Kidney epithelial cell (primary cell): ENCODE results near the gene OSBPL2. TPM values are rescaled to one million over a fixed set of nuclear protein-coding genes. Genes with fewer than 3 reads are reported as not detected.

Experiments used
- DNase-seq: peaks from one replicate; pipeline ENCODE4 v3.0.0-alpha.2; 2010; ENCODE audit warnings: low read depth
- H3K27me3 ChIP-seq: 2 replicates; pipeline ENCODE4 v1.6.0; 2011; ENCODE audit warnings: low read length; ENCODE audit not compliant: control insufficient read depth, insufficient read depth
- H3K36me3 ChIP-seq: 2 replicates; pipeline ENCODE4 v1.5.1; 2011; ENCODE audit warnings: low read length; ENCODE audit not compliant: control insufficient read depth, insufficient read depth
- H3K4me3 ChIP-seq: 2 replicates; pipeline ENCODE4 v1.5.1; 2011; ENCODE audit warnings: low read depth, mild to moderate bottlenecking, control low read depth, low read length
- total RNA-seq: library from RNA; depleted of rRNA; stranded (reverse); fragments of >200 nt; gene quantifications from 2 replicates; pipeline ENCODE4 v1.2.3, GENCODE V29; 2015
- TF ChIP-seq, protein P1 (sequence below): IDR thresholded peaks from 2 replicates; pipeline ENCODE4 v1.5.1; 2011; ENCODE audit warnings: mild to moderate bottlenecking, moderate library complexity, low read length, control low read depth, inconsistent platforms; ENCODE audit not compliant: insufficient read depth, poor library complexity, severe bottlenecking

The OSBPL2 gene
- total RNA-seq, 1 donor from 2014 or later = 26.5 TPM

DNA sequence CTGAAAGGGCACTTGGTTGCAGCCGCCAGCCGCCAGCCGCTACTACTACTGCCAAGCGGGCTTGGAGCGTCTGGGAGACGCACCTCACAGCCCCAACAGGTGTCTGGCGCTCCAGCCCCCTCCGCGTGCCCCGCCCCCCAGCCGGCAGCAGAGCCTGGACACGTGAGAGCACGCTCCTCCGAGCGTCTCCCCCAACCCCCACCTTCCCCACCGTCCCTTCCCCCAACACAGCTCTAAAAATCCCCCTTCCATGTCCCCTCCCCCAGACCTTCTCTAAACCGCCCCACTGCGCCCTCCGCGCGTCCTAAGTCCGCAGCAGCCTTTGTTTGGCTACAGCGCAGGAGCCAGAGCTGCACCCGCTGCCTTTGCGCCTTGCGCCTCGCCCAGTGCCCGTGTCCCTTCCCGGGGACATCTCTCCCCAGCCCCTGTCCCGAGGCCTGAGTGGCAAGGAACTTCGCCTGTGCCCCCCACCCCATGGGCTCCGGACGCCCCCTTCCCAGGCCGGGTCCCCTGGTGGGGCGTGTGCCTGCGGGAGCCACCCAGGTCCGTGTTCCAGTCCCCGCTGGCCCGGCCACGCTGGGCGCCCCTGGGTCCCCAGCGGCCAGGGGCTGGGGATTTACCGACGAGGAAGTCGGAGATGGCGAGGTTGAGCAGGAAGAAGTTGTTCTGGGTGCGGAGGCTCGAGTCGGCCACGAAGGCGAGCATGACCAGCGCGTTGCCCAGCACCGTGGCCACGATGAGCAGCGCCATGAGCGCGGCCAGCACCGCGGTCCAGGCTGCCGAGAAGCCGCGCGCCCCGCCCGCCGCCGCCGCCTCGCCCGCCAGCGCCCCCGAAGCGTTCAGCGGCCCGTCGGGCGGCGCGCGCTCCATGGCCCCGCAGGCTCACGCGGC, 19.0 kb upstream of the OSBPL2 start:
- TF ChIP-seq, protein P1, sequence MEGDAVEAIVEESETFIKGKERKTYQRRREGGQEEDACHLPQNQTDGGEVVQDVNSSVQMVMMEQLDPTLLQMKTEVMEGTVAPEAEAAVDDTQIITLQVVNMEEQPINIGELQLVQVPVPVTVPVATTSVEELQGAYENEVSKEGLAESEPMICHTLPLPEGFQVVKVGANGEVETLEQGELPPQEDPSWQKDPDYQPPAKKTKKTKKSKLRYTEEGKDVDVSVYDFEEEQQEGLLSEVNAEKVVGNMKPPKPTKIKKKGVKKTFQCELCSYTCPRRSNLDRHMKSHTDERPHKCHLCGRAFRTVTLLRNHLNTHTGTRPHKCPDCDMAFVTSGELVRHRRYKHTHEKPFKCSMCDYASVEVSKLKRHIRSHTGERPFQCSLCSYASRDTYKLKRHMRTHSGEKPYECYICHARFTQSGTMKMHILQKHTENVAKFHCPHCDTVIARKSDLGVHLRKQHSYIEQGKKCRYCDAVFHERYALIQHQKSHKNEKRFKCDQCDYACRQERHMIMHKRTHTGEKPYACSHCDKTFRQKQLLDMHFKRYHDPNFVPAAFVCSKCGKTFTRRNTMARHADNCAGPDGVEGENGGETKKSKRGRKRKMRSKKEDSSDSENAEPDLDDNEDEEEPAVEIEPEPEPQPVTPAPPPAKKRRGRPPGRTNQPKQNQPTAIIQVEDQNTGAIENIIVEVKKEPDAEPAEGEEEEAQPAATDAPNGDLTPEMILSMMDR = no peak
- Histone ChIP-seq H3K27me3 (peaks cover 92% of the 10 kb centered on the region), H3K36me3 (no peaks in the 10 kb centered on the region), H3K4me3 (no peak overlapping the region)
- DNase-seq = no peak

- TF ChIP-seq, protein P1 = no peak
- DNase-seq = no peak
- Histone ChIP-seq H3K27me3 (peaks cover 93% of the 10 kb centered on the region), H3K36me3 (no peaks in the 10 kb centered on the region), H3K4me3 (no peak within 1 kb of the TSS)
Observed at GRCh38 chr20:62219992-62220665, 18.2 kb upstream of the OSBPL2 start, which contains the start of gene HRH3. Gene HRH3, minus strand, starts transcription at chr20:62220278. Its CDS starts 308 bp downstream, at chr20:62219970.

GRCh38 chr20:62220666-62221568, 17.4 kb upstream of the OSBPL2 start:
- DNase-seq = no peak
- H3K4me3 ChIP-seq = no peak overlapping the region
- no peaks in the 10 kb centered on the region for H3K36me3 ChIP-seq
- TF ChIP-seq, protein P1 = no peak
- H3K27me3 ChIP-seq = peaks cover 90% of the 10 kb centered on the region

- TF ChIP-seq, protein P1 = no peak
- Histone ChIP-seq H3K36me3 (no peaks in the 10 kb centered on the region), H3K27me3 (peaks cover 91% of the 10 kb centered on the region), H3K4me3 (no peak overlapping the region)
- no peak for DNase-seq
Observed at GRCh38 chr20:62222266-62222850, 16.0 kb upstream of the OSBPL2 start.

DNA sequence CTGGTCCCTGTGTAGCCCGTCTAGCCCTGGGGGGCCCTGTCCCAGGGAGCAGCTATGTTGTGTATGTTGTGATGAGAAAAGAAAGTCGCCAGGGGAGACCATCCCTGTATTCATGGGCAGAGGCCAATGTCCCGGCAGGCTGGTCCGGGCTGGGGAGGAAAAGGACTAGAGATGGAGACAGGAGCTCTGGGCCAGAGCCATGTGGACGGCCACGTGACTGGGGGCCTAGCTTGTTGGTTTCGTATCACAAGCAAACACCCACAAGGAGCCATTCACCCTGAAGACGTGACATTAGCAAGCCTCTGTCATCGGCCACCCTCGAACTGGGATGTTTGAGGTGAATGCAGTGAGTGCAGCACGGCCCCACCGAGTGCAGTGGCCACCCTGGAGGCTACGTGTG, 15.3 kb upstream of the OSBPL2 start:
- TF ChIP-seq, protein P1 = no peak
- Histone ChIP-seq H3K27me3 (peaks cover 91% of the 10 kb centered on the region), H3K4me3 (no peak overlapping the region)

More for the DNA sequence above, 15.3 kb upstream of the OSBPL2 start:
- H3K36me3 ChIP-seq = no peaks in the 10 kb centered on the region
- no peak for DNase-seq
